GM12878 (cell line): ENCODE data around the gene CDK16. TPM values are rescaled to one million over a fixed set of nuclear protein-coding genes. Genes with fewer than 3 reads are reported as not detected.

Experiments
- CHD2 ChIP-seq: IDR thresholded peaks from 2 replicates; pipeline ENCODE4 v1.6.1; 2011; ENCODE audit warnings: low read depth, low read length, improper control_type of control experiment, borderline replicate concordance
- ETV6 ChIP-seq, 2 experiments: fragments of 450-650 bp in 1 of 2; IDR thresholded peaks in 1 of 2; conservative IDR thresholded peaks in 1 of 2; 2 replicates each; pipeline ENCODE4 v1.6.1; 2014; ENCODE audit warnings: antibody characterized with exemption in 1 of 2, borderline replicate concordance in 1 of 2, low read depth in 1 of 2, mild to moderate bottlenecking in 1 of 2, moderate library complexity in 1 of 2
- HDGF ChIP-seq: fragments of 450-650 bp; IDR thresholded peaks from 2 replicates; pipeline ENCODE4 v1.6.1; 2016; ENCODE audit warnings: antibody characterized with exemption
- MYC ChIP-seq: IDR thresholded peaks from 2 replicates; pipeline ENCODE4 v1.6.1; 2011; ENCODE audit warnings: mild to moderate bottlenecking, low read length, moderate library complexity, inconsistent platforms; ENCODE audit not compliant: insufficient read depth, insufficient replicate concordance, insufficient read length, severe bottlenecking
- PML ChIP-seq: IDR thresholded peaks from 2 replicates; pipeline ENCODE4 v1.6.1; 2012; ENCODE audit warnings: low read length, inconsistent platforms
- SKIL ChIP-seq: fragments of 450-650 bp; IDR thresholded peaks from 2 replicates; pipeline ENCODE4 v1.6.1; 2017; ENCODE audit warnings: mild to moderate bottlenecking, low read depth, inconsistent platforms; ENCODE audit not compliant: poor library complexity, severe bottlenecking
- SUZ12 ChIP-seq: fragments of 200-600 bp; sonication (generic); IDR thresholded peaks from one replicate; pipeline ENCODE4 v1.6.1; 2018; ENCODE audit warnings: antibody characterized with exemption, mild to moderate bottlenecking; ENCODE audit not compliant: unreplicated experiment
- ZBTB11 ChIP-seq: fragments of 450-650 bp; formaldehyde crosslinking; IDR thresholded peaks from 2 replicates; pipeline ENCODE4 v1.5.0; 2022; ENCODE audit warnings: mild to moderate bottlenecking, missing genetic modification characterization
- ZNF207 ChIP-seq: fragments of 450-650 bp; IDR thresholded peaks from 2 replicates; pipeline ENCODE4 v1.6.1; 2014; ENCODE audit warnings: antibody characterized with exemption, mild to moderate bottlenecking, borderline replicate concordance
- polyA plus RNA-seq, 11 experiments: library from polyadenylated mRNA; depleted of rRNA in 4 of 11; unstranded in 6 of 11; stranded (reverse) in 5 of 11; fragments of >200 nt; fragmentation: Nextera tagmentation in 4 of 11; fragmentation: Illumina TruSeq in 1 of 11; extraction: Ambion mirVana in 4 of 11; extraction: Trizol in 1 of 11; gene quantifications; 1 replicate in 1 of 11; 2 replicates in 10 of 11; pipeline versions ENCODE4 v1.2.1 to v1.2.3, GENCODE V29; 2011 to 2016; ENCODE audit warnings: inconsistent platforms in 2 of 11, missing spikeins in 2 of 11, low read depth in 1 of 11
- total RNA-seq, 4 experiments: library from RNA; depleted of rRNA in 3 of 4; stranded (reverse); fragments of >200 nt in 3 of 4; fragmentation: Illumina TruSeq in 1 of 4; extraction: Trizol in 1 of 4; gene quantifications; 2 replicates each; pipeline versions ENCODE4 v1.2.1 to v1.2.3, GENCODE V29; 2013 to 2021

Gene CDK16
- total and polyA plus RNA-seq, 10 of the 15 experiments (the other 5 are each of a cell fraction or from before 2014, with no cell fraction given) = 2.4 to 75.1 (median 48.2) TPM

- no peak for TF ChIP-seq ZBTB11 (CRISPR knock-in tag)
- TF ChIP-seq MYC = no peak
- no peak for TF ChIP-seq ETV6 (conservative IDR thresholded peaks at IDR 0.05 in 1 of 2, IDR thresholded peaks at IDR 0.05 in 1 of 2; ENCODE audit: borderline replicate concordance in 1 of 2, low read depth in 1 of 2)
- TF ChIP-seq HDGF = no peak
- no peak for TF ChIP-seq ZNF207
- no peak for TF ChIP-seq CHD2
- TF ChIP-seq SKIL = no peak
- no peak for TF ChIP-seq SUZ12
- no peak for TF ChIP-seq PML
Observed at GRCh38 chrX:47210661-47211425, 7.6 kb upstream of the CDK16 start (continued).
